KMS-11 (cell line): ENCODE data around the gene OLFML2A.
A peak's percentile ranks its signal among the peaks of the same experiment; 100 is the strongest.
"Not testable (repeated sequence)": the region's sequence is repeated elsewhere in the genome, so short reads cannot be mapped to it uniquely, and the experiment has no call there.

ENCODE experiments used
- H2AFZ ChIP-seq: fragments of 200-600 bp; sonication (generic); 2 replicates; pipeline ENCODE4 v1.6.1; 2016; ENCODE audit warnings: antibody characterized with exemption, mixed run types, low read depth
- H3K27ac ChIP-seq: fragments of 200-600 bp; sonication (generic); 2 replicates; pipeline ENCODE4 v1.6.1; 2016; ENCODE audit warnings: mild to moderate bottlenecking, mixed run types
- H3K27me3 ChIP-seq: fragments of 200-600 bp; sonication (generic); 2 replicates; pipeline ENCODE4 v1.6.1; 2017; ENCODE audit warnings: mild to moderate bottlenecking, low read depth, mixed run types, moderate library complexity; ENCODE audit not compliant: insufficient read depth
- H3K36me3 ChIP-seq: fragments of 200-600 bp; sonication (generic); 2 replicates; pipeline ENCODE4 v1.6.1; 2017; ENCODE audit warnings: mild to moderate bottlenecking, mixed run types; ENCODE audit not compliant: insufficient read depth
- H3K4me1 ChIP-seq: fragments of 200-600 bp; sonication (generic); 2 replicates; pipeline ENCODE4 v1.6.1; 2016; ENCODE audit warnings: mild to moderate bottlenecking, low read depth, mixed run types; ENCODE audit not compliant: poor library complexity, severe bottlenecking
- H3K4me2 ChIP-seq: fragments of 200-600 bp; sonication (generic); 2 replicates; pipeline ENCODE4 v1.7.0; 2016; ENCODE audit warnings: mild to moderate bottlenecking, mixed run types
- H3K4me3 ChIP-seq: fragments of 200-600 bp; sonication (generic); IDR thresholded peaks from 2 replicates; pipeline ENCODE4 v1.6.1; 2017; ENCODE audit warnings: low read depth, low read length, mixed read lengths; ENCODE audit not compliant: insufficient read depth
- H3K79me2 ChIP-seq: fragments of 200-600 bp; sonication (generic); 2 replicates; pipeline ENCODE4 v1.6.1; 2016; ENCODE audit warnings: low read depth, mixed run types; ENCODE audit not compliant: insufficient read depth
- H3K9ac ChIP-seq: fragments of 200-600 bp; sonication (generic); 2 replicates; pipeline ENCODE4 v1.6.1; 2016; ENCODE audit warnings: mild to moderate bottlenecking, mixed run types
- H4K20me1 ChIP-seq: fragments of 200-600 bp; sonication (generic); 2 replicates; pipeline ENCODE4 v1.6.1; 2016; ENCODE audit warnings: mild to moderate bottlenecking, mixed run types; ENCODE audit not compliant: insufficient read depth
- CTCF ChIP-seq: fragments of 200-600 bp; sonication (generic); conservative IDR thresholded peaks from 2 replicates; pipeline ENCODE4 v1.6.1; 2017; ENCODE audit warnings: low read depth, mild to moderate bottlenecking, antibody characterized with exemption, low read length, moderate library complexity, mixed read lengths

Gene OLFML2A

GRCh38 chr9:124770359-124771020, 6.4 kb upstream of the OLFML2A start:
- no peaks in the 10 kb centered on the region for H4K20me1 ChIP-seq
- H3K4me3 ChIP-seq = no peak overlapping the region
- H3K79me2 ChIP-seq = 0 out of 2 replicates have a peak, but pooled peaks cover 5% of the 10 kb centered on the region
- TF ChIP-seq CTCF = no peak
- H3K4me2 ChIP-seq = peak overlapping the region; percentile 91; the same call in 1 of the 2 replicates
- no peaks in the 10 kb centered on the region for H3K36me3 ChIP-seq
- H3K27ac ChIP-seq = no peak overlapping the region
- H2AFZ ChIP-seq = peak overlapping the region; percentile 90
- peaks cover 6% of the 10 kb centered on the region; the same call in 1 of the 2 replicates for H3K27me3 ChIP-seq
- H3K9ac ChIP-seq = peak overlapping the region; percentile 88; the same call in 1 of the 2 replicates
- peaks cover 31% of the 10 kb centered on the region for H3K4me1 ChIP-seq

GRCh38 chr9:124771021-124771866, 5.7 kb upstream of the OLFML2A start, which contains the start of gene NR6A1:
TSS of gene NR6A1 (minus strand) at chr9:124771311.
- peak within 1 kb of the TSS; percentile 91 for H3K4me2 ChIP-seq
- TF ChIP-seq CTCF = no peak
- H3K4me3 ChIP-seq = no peak within 1 kb of the TSS
- peak within 1 kb of the TSS; percentile 64 for H3K27ac ChIP-seq
- H3K27me3 ChIP-seq = peaks cover 6% of the 10 kb centered on the region; the same call in 1 of the 2 replicates
- no peaks in the 10 kb centered on the region for H3K36me3 ChIP-seq
- H3K9ac ChIP-seq = peak within 1 kb of the TSS; percentile 88; the same call in 1 of the 2 replicates
- peak within 1 kb of the TSS; percentile 90 for H2AFZ ChIP-seq
- H4K20me1 ChIP-seq = no peaks in the 10 kb centered on the region
- H3K4me1 ChIP-seq = peaks cover 28% of the 10 kb centered on the region
- H3K79me2 ChIP-seq = 0 out of 2 replicates have a peak, but pooled peaks cover 4% of the 10 kb centered on the region

GRCh38 chr9:124771867-124772679, 4.9 kb upstream of the OLFML2A start:
- peaks cover 26% of the 10 kb centered on the region for H3K4me1 ChIP-seq
- 0 out of 2 replicates have a peak overlapping the region, but pooled peaks have one; percentile 64 for H3K27ac ChIP-seq
- peak overlapping the region; percentile 84 for H3K4me2 ChIP-seq
- no peaks in the 10 kb centered on the region for H3K79me2 ChIP-seq
- H3K27me3 ChIP-seq = peaks cover 6% of the 10 kb centered on the region; the same call in 1 of the 2 replicates
- peak overlapping the region; percentile 90 for H2AFZ ChIP-seq
- peak overlapping the region; percentile 88; the same call in 1 of the 2 replicates for H3K9ac ChIP-seq
- H3K36me3 ChIP-seq = no peaks in the 10 kb centered on the region
- H3K4me3 ChIP-seq = no peak overlapping the region
- H4K20me1 ChIP-seq = no peaks in the 10 kb centered on the region
- peak; percentile 80 for TF ChIP-seq CTCF

GRCh38 chr9:124772877-124773276, 4.1 kb upstream of the OLFML2A start:
- not testable (repeated sequence) for H3K27ac ChIP-seq, H3K27me3 ChIP-seq, H3K9ac ChIP-seq

More at GRCh38 chr9:124772877-124773276, 4.1 kb upstream of the OLFML2A start:
- H3K4me1 ChIP-seq = peaks cover 23% of the 10 kb centered on the region
- not testable (repeated sequence) for H4K20me1 ChIP-seq, H3K4me2 ChIP-seq, H3K4me3 ChIP-seq, H3K36me3 ChIP-seq, H2AFZ ChIP-seq, H3K79me2 ChIP-seq
